Type B pancreatic cell (in vitro differentiated cells): ENCODE measurements around the gene VTN. TPM values are rescaled to one million over a fixed set of nuclear protein-coding genes. Genes with fewer than 3 reads are reported as not detected.

Experiments
- DNase-seq: peaks from one replicate; pipeline ENCODE4 v3.0.0; 2021; ENCODE audit warnings: mixed read lengths; ENCODE audit not compliant: unreplicated experiment; ENCODE audit errors: extremely low spot score
- H3K27ac Mint-ChIP-seq: 2 replicates; pipeline ENCODE4 v1.8.0; 2021; ENCODE audit warnings: mild to moderate bottlenecking, mixed read lengths
- H3K27me3 Mint-ChIP-seq: 2 replicates; pipeline ENCODE4 v1.8.0; 2021; ENCODE audit warnings: mixed read lengths
- H3K36me3 Mint-ChIP-seq: 2 replicates; pipeline ENCODE4 v1.8.0; 2021; ENCODE audit warnings: mixed read lengths
- H3K4me1 Mint-ChIP-seq: one replicate; pipeline ENCODE4 v1.8.0; 2021; ENCODE audit warnings: mixed read lengths; ENCODE audit not compliant: unreplicated experiment
- H3K4me3 Mint-ChIP-seq: 2 replicates; pipeline ENCODE4 v1.8.0; 2021; ENCODE audit warnings: mild to moderate bottlenecking, mixed read lengths
- H3K9me3 Mint-ChIP-seq: 2 replicates; pipeline ENCODE4 v1.8.0; 2021; ENCODE audit warnings: mixed read lengths
- total RNA-seq: library from RNA; stranded (reverse); gene quantifications from 2 replicates; pipeline ENCODE4 v1.2.1, GENCODE V29; 2021; ENCODE audit warnings: low replicate concordance
- TF ChIP-seq, protein P1 (sequence below): fragments of 200-600 bp; sonication (generic); conservative IDR thresholded peaks from 2 replicates; pipeline ENCODE4 v1.5.0; 2021; ENCODE audit warnings: antibody characterized with exemption, mild to moderate bottlenecking

Gene VTN
- total RNA-seq, 1 donor from 2014 or later = 20.3 TPM

DNA sequence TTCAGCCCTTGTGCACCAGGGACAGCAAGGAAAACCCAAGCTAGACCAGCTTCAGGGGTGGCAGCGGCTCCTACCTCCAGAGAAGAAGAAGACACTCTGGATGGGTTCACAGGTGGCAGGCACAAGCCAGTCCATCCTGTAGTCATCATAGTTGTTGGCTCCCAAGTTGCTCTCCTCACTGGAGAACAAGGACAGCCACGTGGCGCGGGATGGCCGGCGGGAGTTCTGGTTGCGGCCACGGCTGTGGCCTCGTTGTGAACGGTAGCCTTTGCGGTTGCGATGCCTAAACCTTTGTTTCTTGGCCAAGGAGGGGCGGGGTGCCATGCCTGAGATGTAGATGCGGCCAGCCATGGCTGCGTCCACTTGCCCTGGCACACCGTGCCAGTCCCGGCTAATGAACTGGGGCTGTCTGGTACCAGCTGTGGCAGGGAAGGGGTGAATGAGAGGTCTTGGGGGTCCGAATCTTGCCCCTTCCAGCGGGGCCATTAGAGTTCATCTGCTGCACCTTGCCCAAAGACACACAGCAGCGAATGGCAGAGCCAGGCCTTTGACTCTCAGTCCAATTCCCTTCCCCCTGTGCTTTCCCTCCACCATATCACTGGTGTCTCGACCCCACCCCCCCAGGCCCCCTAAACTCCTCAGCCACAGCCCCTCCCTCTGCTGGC, 2.3 kb downstream of the VTN start:
- H3K36me3 Mint-ChIP-seq = no peaks in the 10 kb centered on the region
- no peaks in the 10 kb centered on the region for H3K9me3 Mint-ChIP-seq
- peaks cover 19% of the 10 kb centered on the region for H3K4me1 Mint-ChIP-seq
- TF ChIP-seq, protein P1, sequence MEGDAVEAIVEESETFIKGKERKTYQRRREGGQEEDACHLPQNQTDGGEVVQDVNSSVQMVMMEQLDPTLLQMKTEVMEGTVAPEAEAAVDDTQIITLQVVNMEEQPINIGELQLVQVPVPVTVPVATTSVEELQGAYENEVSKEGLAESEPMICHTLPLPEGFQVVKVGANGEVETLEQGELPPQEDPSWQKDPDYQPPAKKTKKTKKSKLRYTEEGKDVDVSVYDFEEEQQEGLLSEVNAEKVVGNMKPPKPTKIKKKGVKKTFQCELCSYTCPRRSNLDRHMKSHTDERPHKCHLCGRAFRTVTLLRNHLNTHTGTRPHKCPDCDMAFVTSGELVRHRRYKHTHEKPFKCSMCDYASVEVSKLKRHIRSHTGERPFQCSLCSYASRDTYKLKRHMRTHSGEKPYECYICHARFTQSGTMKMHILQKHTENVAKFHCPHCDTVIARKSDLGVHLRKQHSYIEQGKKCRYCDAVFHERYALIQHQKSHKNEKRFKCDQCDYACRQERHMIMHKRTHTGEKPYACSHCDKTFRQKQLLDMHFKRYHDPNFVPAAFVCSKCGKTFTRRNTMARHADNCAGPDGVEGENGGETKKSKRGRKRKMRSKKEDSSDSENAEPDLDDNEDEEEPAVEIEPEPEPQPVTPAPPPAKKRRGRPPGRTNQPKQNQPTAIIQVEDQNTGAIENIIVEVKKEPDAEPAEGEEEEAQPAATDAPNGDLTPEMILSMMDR = no peak
- no peak overlapping the region for H3K27ac Mint-ChIP-seq
- H3K27me3 Mint-ChIP-seq = peaks cover 4% of the 10 kb centered on the region
- no peak for DNase-seq
- H3K4me3 Mint-ChIP-seq = no peak overlapping the region

DNA sequence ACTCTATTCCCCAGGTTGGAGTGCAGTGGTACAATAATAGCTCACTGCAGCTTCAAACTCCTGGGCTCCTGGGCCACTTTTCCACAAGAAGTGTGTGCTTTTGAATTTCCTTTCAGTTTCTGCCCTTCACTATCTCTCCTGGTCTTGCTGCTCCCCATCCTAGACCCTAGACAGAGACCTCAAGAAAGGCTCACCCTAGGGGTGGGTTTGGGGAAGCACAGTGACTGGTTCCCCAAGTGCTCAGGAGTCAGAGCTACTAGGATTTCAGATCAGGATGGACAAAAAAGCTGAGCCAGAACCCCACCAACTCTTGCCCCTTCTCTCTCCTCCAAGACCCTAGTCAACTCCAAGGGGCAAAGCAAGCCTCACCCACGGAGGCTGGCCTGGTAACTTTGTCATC, 3.5 kb downstream of the VTN start:
- H3K27me3 Mint-ChIP-seq = peaks cover 4% of the 10 kb centered on the region
- no peak overlapping the region for H3K4me3 Mint-ChIP-seq
- no peaks in the 10 kb centered on the region for H3K9me3 Mint-ChIP-seq
- H3K4me1 Mint-ChIP-seq = peaks cover 17% of the 10 kb centered on the region
- no peak for DNase-seq
- H3K36me3 Mint-ChIP-seq = no peaks in the 10 kb centered on the region
- TF ChIP-seq, protein P1 = peak; percentile 14
- no peak overlapping the region for H3K27ac Mint-ChIP-seq

DNA sequence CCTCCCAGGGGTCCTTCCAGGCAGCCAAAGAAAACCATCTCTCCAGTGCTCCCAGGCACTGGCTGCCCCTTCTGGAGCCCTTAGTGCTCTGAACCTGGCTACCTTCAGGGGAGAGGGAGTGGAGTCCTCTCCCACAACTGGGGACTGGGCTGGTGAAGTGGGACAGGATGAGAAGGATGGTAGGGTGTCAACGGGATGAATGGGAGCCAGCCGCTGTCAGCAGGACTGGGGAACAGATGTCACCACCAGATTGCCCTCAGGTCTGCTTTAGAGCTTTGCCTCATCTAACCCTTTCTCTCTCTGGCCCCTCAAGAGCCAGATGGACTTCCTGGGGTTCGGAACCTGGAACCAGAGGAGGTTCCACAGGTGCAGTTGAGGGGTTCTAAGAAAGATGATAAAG, 4.6 kb downstream of the VTN start:
- Mint-ChIP-seq H3K9me3 (no peaks in the 10 kb centered on the region), H3K27ac (no peak overlapping the region), H3K36me3 (peaks cover 2% of the 10 kb centered on the region), H3K4me1 (peaks cover 9% of the 10 kb centered on the region), H3K4me3 (no peak overlapping the region), H3K27me3 (no peaks in the 10 kb centered on the region)
- TF ChIP-seq, protein P1 = no peak
- no peak for DNase-seq

DNA sequence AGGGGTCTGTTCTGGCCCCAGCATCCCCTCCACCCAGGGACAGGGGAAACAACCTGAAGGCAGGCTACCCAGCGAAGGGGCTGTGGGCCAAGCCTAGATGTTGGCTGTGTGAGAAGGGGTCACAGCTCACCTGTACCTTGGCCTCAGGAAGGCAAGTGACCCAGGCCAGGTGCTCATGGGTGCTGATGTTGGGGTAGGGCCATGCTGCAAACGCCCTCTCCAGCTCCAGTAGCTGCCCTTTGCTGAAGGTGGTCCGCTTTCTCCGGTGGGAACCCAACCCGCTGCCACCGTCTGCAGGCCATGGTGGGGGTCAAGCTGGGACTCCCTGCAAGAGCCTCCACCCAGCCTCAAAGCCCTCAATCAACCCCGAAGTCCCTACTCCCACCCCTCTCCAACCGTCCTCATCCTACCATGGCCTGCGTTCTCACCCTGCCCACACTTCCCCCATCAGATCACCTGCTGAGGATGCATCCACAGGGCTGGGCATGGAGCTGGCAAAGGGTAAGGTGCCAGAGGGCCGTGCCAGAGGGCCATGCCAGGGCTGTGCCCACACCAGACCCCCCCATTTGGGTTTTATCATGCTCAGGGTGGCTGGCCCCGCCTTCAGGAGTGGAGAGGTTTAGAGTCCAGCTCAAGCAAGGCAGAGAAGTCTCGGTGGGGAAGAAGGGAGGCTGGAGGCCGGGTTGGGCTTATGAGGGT, 5.3 kb downstream of the VTN start, which contains the start of gene SEBOX:
TSS of gene SEBOX (minus strand) at position 535 of the 699 bp plus-strand sequence. CDS start at position 487, 48 bp downstream.
- no peak for DNase-seq
- Mint-ChIP-seq H3K4me3 (no peak within 1 kb of the TSS), H3K27me3 (no peaks in the 10 kb centered on the region), H3K4me1 (peaks cover 2% of the 10 kb centered on the region), H3K27ac (no peak within 1 kb of the TSS), H3K9me3 (no peaks in the 10 kb centered on the region), H3K36me3 (peaks cover 5% of the 10 kb centered on the region)
- TF ChIP-seq, protein P1 = no peak

DNA sequence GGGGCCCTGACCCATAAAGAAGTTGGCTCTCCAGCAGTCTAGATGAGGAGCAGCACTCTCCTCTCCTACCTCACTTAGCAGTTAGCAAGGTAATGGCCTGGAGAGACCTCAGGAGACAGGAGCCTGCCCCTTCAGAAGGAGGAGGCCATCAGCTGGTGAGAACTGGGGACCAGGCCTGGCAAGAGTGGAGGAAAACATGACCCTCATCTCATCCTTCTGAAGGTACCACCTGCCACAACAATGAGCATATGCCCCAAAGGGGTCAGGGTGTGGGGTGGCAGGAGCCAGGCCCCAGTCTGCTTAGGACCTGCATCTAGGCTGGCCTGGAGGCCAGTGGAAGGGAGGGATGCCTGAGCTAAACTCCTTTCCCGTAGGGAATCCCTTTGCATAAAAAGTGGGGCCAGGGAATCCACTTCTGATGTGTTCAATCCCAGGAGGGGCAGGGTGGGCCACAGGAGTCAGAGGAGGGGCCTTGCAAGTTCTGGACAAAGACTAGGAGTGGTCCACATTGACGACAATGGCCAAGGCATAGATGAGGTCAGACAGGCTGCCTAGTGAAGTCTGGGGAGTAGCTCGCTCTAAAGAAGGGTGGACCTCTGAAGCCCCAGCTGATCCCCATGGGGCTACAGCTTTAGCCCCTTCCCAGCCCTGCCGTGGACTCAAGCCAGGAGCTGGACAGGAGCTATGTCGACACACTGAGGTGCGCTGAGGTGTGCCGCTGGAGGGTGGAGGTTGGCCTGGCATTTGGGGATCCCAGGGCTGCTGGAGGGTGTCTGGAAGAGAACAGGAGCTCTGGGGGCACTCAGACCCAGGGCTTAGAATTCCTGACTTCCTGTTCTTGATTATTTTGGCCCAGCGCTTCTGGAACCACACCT, 6.1 kb downstream of the VTN start:
- TF ChIP-seq, protein P1 = no peak
- peaks cover 5% of the 10 kb centered on the region for H3K36me3 Mint-ChIP-seq
- no peaks in the 10 kb centered on the region for H3K27me3 Mint-ChIP-seq
- no peak for DNase-seq
- H3K4me1 Mint-ChIP-seq = no peaks in the 10 kb centered on the region
- no peak overlapping the region for H3K4me3 Mint-ChIP-seq
- H3K27ac Mint-ChIP-seq = no peak overlapping the region
- H3K9me3 Mint-ChIP-seq = no peaks in the 10 kb centered on the region
